Fibroblast of mammary gland (primary cell): ENCODE measurements around the gene XAGE1B.
"Not testable (repeated sequence)": the region's sequence is repeated elsewhere in the genome, so short reads cannot be mapped to it uniquely, and the experiment has no call there.

Source experiments
- DNase-seq: peaks from one replicate; pipeline ENCODE4 v3.0.0-alpha.2; 2010; ENCODE audit warnings: low read depth
- H3K4me3 ChIP-seq: 2 replicates; pipeline ENCODE4 v1.5.1; 2011; ENCODE audit warnings: low read depth, mild to moderate bottlenecking, low read length, moderate library complexity; ENCODE audit not compliant: control insufficient read depth
- TF ChIP-seq, protein P1 (sequence below): conservative IDR thresholded peaks from 2 replicates; pipeline ENCODE4 v1.5.1; 2011; ENCODE audit warnings: low read depth, low read length, inconsistent platforms; ENCODE audit not compliant: control insufficient read depth, insufficient read depth

The XAGE1B gene

DNA sequence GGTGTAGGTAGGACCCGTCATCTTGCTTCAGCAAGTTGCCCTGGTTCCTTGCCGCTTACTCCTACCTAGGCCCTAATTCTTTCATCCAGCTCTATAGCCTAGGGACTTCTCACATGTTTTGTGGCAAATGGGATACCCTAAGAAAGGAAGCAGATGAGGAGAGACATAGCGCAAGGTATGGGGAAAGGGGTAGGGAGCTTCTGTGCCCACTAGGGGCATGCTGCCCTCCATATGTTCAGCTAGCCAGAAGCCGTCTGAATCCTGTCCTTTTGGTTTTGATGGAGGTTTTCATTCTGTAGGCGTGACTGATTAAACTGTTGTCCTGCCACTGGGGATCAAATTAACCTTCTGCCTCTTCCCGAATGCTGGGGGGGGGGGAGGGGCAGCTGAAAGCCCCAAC lies 5.7 kb downstream of the XAGE1B start:
- H3K4me3 ChIP-seq, DNase-seq: not testable (repeated sequence)

DNA sequence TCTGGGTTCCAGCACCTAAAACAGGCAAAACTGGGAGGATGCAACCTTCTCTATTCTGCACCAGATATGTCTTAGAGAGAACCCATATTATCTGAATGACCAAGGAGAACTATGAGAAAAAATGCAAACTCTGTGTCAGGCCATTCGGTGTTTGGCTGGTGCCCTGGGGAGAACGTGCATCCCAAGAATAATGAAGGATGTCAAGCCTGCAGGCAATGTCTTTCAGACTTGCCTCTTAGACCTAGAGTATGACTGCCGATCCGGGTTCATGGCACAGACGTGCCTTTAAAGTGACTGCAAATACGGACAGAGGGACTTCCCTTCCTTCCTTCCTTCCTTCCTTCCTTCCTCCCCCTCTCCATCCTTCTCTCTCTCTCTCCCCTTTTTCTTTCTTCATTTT lies 6.9 kb downstream of the XAGE1B start:
- H3K4me3 ChIP-seq: no peak overlapping the region
- no peak for DNase-seq
- TF ChIP-seq, protein P1, sequence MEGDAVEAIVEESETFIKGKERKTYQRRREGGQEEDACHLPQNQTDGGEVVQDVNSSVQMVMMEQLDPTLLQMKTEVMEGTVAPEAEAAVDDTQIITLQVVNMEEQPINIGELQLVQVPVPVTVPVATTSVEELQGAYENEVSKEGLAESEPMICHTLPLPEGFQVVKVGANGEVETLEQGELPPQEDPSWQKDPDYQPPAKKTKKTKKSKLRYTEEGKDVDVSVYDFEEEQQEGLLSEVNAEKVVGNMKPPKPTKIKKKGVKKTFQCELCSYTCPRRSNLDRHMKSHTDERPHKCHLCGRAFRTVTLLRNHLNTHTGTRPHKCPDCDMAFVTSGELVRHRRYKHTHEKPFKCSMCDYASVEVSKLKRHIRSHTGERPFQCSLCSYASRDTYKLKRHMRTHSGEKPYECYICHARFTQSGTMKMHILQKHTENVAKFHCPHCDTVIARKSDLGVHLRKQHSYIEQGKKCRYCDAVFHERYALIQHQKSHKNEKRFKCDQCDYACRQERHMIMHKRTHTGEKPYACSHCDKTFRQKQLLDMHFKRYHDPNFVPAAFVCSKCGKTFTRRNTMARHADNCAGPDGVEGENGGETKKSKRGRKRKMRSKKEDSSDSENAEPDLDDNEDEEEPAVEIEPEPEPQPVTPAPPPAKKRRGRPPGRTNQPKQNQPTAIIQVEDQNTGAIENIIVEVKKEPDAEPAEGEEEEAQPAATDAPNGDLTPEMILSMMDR: no peak

DNA sequence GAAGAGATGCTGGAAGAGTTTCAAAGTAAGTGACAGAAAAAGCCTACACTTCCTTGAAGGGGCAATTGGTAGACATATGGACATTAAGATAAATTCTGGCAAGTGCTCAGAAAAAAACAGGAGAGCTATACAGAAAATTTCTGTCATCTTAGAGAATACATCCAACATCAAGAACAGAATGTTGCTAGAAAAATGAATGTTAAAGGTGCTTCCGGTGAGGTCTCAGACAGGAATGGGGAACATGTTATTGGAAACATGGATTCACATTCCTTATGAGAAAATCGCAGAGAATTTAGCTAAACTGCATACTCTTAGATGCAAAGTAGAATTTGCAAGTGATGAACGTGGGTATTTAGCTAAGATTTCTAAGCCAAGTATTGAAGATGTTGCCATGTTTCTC lies 9.5 kb downstream of the XAGE1B start:
- no peak for DNase-seq
- TF ChIP-seq, protein P1: no peak
- H3K4me3 ChIP-seq: no peak overlapping the region

DNA sequence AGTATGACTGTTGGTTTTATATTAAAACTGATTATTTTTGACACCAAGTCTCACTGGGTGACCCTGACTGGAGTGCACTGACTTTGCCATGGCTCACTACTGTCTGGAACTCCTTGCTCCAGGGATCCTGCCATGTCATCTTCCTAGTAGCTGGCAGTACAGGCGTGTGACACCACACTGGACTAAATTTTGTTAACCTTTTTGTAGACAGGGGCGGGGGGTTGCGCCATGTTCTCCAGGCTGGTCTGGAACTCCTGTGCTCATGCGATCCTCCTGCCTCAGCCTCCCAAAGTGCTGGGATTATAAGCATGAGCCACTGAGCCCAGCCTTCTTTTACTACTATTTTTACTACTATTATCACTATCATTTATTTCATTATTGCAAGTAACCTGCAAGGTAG lies 12.3 kb downstream of the XAGE1B start:
- no peak for DNase-seq
- H3K4me3 ChIP-seq: no peak overlapping the region
- TF ChIP-seq, protein P1: no peak

DNA sequence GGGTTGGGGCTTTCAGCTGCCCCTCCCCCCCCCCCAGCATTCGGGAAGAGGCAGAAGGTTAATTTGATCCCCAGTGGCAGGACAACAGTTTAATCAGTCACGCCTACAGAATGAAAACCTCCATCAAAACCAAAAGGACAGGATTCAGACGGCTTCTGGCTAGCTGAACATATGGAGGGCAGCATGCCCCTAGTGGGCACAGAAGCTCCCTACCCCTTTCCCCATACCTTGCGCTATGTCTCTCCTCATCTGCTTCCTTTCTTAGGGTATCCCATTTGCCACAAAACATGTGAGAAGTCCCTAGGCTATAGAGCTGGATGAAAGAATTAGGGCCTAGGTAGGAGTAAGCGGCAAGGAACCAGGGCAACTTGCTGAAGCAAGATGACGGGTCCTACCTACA lies 15.5 kb downstream of the XAGE1B start:
- DNase-seq, H3K4me3 ChIP-seq: not testable (repeated sequence)

DNA sequence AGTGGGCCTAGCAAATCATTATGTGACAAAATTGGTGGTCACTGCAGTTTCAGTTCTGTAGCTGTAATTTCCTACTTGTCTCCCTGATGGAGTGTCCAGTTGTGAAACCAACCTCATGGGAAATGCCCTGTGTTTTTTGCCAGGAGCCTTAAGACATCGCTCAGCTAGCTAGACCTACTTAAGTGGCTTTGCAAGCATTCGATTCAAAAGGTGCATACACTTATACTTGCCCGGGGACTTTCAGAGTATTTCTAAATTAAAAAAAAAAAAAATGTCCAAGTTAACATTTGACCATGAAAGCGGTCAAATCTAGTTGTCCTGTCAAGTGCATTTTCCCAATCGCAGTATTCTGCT lies 20.5 kb downstream of the XAGE1B start:
- not testable (repeated sequence) for DNase-seq, H3K4me3 ChIP-seq

DNA sequence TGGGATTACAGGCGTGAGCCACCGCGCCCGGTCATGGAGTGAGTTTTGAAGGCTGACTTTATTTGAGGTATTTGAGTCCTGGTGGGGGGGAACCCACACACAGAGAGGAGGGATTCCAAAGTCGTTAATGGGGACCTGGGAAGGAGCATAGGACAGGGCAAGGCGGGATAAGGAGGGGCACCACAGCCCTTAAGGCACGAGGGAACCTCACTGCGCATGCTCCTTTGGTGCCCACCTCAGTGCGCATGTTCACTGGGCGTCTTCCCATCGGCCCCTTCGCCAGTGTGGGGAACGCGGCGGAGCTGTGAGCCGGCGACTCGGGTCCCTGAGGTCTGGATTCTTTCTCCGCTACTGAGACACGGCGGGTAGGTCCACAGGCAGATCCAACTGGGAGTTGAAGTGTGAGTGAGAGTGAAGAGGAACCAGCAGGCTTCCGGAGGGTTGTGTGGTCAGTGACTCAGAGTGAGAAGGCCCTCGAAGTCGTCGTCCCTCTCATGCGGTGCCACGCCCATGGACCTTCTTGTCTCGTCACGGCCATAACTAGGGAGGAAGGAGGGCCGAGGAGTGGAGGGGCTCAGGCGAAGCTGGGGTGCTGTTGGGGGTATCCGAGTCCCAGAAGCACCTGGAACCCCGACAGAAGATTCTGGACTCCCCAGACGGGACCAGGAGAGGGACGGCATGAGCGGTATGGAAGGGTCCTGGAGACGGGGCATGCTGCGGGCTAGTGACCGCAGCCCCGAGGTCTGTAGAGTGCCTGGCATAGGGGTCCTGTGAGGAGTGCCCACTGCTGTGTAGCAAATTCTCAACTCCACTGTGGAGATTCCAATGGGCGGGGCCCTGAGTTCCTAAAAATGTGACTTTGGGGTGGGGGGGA lies 21.1 kb downstream of the XAGE1B start, which contains the start of gene XAGE1A:
Gene XAGE1A (plus strand): TSS at position 264 of the 874 bp plus-strand sequence. CDS start 1,554 bp downstream, outside the sequence.
- H3K4me3 ChIP-seq, DNase-seq: not testable (repeated sequence)

DNA sequence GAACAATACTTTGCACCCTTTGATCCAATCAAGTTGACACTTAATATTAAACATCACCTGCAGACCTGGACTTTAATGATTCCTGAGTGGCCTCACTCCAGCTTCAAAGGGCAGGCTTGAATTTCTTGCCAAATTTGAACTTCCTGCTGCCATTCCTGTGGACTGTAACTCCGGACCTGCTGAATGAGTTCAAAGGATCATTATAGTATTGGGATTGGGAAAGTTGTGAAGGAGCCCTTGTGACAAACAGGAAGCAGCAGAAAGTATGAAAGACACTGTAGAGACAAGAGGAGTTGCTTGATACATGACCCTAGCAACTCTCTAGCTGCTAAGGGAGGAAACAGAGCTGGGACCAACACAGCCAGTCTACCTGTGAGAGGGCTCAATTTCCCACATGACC lies 45.6 kb downstream of the XAGE1B start:
- not testable (repeated sequence) for H3K4me3 ChIP-seq, DNase-seq
